Stimulated activated CD4-positive, alpha-beta T cell treated with anti-CD3 and anti-CD28 coated beads, Interleukin-1b, Interleukin-23, amount 100 ng/mL, for 48 hours (primary cell): ENCODE measurements around the gene JARID2.
"Not testable (repeated sequence)": the region's sequence is repeated elsewhere in the genome, so short reads cannot be mapped to it uniquely, and the experiment has no call there.

Experiments
- DNase-seq: peaks from one replicate; pipeline ENCODE4 v3.0.0-alpha.2; 2020

The JARID2 gene

DNA sequence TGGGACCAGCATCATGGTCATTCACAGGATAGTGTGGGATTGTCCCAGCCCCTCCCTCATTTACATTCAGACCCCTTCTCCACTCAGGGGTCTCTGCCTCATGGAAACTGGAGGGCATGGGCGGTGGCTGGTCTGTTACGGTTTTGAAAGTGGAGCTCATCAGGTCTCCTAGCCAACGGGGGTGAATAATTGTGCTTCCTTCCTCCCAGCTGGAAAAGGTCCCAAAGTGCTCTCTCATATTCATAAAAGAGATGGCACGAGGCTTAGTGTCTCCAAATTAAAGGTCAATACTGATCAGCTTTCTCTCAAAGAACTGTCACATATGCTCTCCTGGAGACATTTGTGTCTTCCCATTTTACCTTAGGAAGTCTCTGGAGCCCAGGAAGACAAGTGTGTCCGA, 19.9 kb downstream of the JARID2 start:
- DNase-seq = no peak

- no peak for DNase-seq
Observed at GRCh38 chr6:15266423-15266996, 20.6 kb downstream of the JARID2 start.

DNA sequence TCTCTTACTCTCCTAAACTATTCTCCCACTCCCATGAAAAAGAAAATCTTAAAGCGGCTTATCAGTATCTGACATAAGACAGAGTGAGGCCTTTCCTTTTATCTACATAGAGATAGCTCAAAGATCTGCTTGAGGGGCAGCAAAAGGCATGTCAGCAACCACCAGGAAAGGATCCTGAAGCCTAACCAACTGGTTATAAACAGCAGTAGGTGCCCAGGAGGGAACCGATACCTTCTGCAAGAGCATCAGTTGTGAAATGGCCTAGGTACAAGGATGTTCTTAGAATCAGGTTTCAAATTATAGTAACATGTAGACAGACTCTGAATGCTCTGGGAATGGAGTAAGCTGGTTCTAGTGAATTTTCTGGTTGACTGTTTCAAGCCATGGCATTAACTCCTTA, 21.4 kb downstream of the JARID2 start:
- DNase-seq = no peak

- no peak for DNase-seq
Observed at GRCh38 chr6:15268137-15268908, 22.5 kb downstream of the JARID2 start.

DNA sequence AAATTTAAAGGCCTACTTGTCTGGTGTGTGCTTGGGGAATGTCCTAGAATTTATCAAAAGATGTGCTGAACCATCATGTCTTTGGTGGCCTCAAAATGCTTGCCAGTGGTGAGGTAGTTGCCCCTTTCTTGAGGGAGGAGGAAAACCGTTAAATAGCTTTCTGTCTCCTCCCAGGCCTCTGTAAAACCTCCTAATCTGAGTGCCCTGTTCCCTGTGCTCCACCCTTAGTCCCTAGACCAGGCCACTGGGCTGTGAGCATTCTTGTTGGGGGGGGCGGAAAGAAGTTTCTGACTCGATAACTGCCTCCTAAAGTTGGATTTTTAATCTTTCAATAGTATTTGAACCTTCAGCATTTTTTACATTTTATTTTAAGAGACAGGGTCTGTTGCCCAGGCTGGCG, 23.1 kb downstream of the JARID2 start:
- DNase-seq = no peak

- no peak for DNase-seq
Observed at GRCh38 chr6:15269619-15270018, 23.8 kb downstream of the JARID2 start.

- no peak for DNase-seq
Observed at GRCh38 chr6:15270402-15270801, 24.5 kb downstream of the JARID2 start.

DNA sequence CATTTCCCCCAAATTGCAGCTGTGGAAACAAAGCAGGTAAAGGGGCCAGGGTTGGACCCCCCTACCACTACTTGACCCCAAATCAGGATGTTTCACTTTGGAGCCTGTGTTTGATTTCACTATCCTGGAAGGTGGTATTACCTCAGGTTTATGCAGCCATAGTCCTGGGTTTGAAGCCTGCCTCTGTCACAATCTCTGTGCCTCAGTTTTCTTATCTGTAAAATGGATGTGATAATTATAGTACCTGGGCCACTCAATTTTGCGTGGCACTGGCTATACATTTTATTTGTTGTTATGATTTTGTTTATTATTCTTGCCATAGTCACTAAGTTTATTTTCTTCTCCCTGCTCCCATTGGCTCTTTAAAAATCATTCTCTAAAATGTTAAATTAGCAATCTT, 26.7 kb downstream of the JARID2 start:
- no peak for DNase-seq

- DNase-seq = no peak
Observed at GRCh38 chr6:15274692-15275387, 29.0 kb downstream of the JARID2 start.

DNA sequence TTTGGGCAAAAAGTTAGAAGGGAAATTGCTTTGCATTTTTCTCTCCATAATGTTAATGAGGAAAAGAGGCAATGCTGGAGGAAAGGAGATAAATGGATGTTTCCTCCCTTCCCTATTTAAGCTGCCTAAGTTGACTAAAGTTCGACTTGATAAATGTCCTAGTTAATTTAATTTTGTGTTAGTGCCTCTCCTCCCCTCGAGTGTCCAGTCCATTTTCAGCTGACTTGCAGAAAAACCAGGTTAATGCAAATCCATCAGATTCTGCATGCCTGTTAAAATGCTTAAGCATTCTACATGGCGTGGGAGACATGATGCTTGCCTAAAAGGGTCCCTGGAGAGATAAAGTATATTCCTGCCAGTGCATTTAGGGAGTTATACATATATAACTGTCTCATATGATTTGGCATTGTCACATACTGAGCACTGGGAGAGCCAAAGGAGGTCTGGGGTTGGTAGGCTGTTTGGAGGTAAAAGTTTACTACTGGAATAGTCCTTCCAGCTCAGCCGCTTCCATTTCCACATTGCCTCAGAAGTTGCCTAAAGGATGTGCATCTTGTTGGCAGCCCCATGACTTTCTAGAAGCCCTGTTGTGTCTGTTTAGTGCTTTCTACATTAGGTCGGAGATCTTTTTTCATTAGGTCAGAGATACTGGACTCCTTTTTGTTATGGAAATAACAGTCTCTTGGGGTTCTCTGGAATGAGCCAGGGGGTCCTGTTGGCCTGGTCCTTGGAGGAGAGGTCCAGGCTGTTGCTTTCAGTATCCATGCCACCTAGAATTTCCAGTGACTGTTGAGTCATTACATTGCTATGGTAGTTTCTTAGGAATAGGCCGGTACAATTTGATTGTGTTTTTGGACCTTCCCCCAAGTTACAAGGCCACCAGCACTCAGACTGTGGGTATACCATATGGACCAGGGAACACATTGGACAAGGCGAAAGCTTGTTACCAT, 30.4 kb downstream of the JARID2 start:
- DNase-seq = no peak

DNA sequence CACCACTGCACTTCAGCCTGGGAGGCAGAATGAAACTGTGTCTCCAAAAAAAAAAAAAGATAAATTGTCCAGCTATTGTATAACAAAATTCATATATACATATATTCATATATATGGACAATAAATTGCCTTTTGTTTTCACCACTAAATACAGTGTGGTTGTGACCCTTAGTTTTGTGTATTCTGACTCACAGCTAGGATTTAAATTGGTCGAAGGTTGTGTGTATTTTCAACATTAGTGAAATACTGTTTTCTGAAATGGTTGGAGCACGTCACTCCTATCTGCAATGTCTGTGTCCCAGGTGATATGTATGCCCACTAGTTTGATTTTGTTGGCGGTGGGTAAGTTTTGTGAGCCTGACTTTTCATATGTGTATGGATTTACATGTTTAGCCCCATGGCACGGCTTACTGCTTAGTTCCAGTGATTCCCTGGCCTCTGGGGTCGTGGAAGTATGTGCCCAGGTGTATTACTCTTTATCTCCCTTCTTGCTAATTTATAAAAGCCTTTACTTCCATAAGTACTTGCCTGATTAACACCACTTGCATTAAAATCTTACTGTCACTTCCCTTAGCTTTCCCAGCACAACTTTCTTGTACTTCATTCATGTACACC, 33.3 kb downstream of the JARID2 start:
- no peak for DNase-seq

GRCh38 chr6:15280028-15280427, 34.2 kb downstream of the JARID2 start:
- DNase-seq = no peak

DNA sequence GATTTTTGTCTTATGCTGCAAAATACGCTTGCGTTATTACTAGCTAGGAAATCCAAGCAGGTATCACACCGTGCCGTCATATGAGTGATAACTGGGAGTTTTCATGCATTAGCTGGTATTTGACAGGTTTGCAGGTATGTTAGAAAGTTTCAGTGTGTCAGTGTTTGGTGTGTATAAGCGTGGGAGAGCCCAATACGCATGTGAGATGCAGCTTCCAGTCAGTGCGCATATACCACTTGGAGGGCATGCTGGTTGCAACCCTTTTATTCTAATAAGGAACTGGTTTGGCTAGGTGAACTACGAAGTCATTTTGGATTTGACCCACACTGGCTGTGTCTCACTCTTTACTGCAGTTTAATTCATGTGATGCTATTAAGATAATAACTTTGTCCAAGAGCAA, 35.1 kb downstream of the JARID2 start:
- no peak for DNase-seq

- no peak for DNase-seq
Observed at GRCh38 chr6:15282334-15282733, 36.5 kb downstream of the JARID2 start.

- DNase-seq = no peak
Observed at GRCh38 chr6:15283986-15284361, 38.1 kb downstream of the JARID2 start.

DNA sequence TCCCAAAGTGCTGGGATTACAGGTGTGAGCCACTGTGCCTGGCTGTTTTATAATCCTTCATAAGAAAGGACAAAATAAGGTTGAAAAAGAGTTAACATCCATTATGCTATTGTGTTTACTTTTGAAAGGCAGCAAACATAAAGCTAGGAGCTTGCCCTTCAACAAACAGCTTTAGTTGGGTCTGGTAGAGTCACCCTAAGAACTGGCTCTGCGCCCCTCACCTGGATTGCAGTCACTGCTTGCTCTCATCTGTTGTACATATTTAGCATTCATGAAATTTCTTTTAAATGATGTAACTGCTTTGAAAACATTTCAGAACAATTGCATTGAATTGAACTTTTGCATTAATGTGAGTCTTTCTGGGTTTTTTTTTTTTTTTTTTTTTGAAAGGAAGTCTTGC, 38.9 kb downstream of the JARID2 start:
- DNase-seq = no peak

- no peak for DNase-seq
Observed at GRCh38 chr6:15285682-15286294, 39.9 kb downstream of the JARID2 start.

DNA sequence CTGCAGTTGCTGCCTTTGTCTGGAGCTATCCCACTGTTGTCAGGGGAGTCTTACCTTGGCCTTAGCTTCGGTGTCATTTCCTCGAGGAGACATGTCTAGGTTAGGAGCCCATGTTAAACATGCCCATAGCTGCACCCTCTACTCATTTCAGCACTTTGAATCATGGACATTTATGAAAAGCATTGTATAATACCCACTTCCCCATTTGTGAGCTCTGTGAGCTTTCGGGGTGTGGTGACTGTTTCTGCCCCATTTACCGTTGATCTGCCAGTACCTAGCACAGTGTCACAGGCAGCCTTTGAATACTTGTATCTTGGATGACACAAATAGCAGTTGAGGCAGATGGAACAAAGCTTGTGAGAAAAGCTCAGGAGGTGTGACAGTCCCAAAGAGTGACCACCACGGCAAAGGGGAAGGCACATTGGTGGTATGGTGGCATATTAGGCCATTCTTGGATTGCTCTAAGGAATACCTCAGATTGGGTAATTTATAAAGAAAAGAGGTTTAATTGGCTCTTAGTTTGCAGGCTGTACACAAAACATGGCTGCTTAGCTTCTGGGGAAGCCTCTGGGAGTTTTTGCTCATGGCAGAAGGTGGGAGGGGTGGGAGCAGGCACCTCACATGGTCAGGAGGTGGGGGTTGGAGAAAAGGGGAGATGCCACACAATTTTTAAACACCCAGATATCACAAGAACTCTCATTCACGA, 42.0 kb downstream of the JARID2 start:
- no peak for DNase-seq

GRCh38 chr6:15288856-15289255, 43.0 kb downstream of the JARID2 start:
- no peak for DNase-seq

- not testable (repeated sequence) for DNase-seq
Observed at GRCh38 chr6:15289456-15289855, 43.6 kb downstream of the JARID2 start.

GRCh38 chr6:15290067-15290680, 44.3 kb downstream of the JARID2 start:
- DNase-seq = no peak
